Skin of body (tissue), 2 donors: ENCODE results near the gene GAPVD1. TPM values are rescaled to one million over a fixed set of nuclear protein-coding genes. Genes with fewer than 3 reads are reported as not detected.
A peak's percentile ranks its signal among the peaks of the same experiment; 100 is the strongest.
"Not testable (repeated sequence)": the region's sequence is repeated elsewhere in the genome, so short reads cannot be mapped to it uniquely, and the experiment has no call there.

Experiments
- DNase-seq: peaks from one replicate; lab custom pipeline; 2025; lab: John Stamatoyannopoulos, UW
- total RNA-seq: library from RNA; depleted of rRNA; stranded (reverse); fragments of >200 nt; gene quantifications from one replicate; pipeline ENCODE4 v1.2.3, GENCODE V29; 2014

The GAPVD1 gene
- total RNA-seq, 1 donor from 2014 or later = 71.0 TPM

DNA sequence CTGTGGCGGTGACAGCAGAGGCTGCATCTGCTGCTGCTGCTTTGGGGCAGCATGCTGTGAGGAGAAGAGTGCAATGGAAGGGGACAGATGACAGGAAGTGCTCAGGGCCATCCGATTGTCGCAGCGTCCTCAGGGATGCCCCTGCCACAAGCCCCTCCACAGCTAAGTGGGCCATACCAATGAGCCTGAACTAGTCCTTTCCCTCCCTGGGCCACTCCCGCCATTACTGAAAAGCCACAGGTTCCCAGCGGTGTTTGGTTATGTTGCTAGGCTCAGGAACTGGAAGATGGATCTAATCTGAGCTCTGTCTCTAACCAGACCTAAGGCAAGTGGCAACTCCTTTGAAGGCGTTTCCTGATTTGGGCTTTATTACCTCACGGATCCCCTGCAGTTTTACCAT lies 109.2 kb downstream of the GAPVD1 start:
- no peak for DNase-seq

DNA sequence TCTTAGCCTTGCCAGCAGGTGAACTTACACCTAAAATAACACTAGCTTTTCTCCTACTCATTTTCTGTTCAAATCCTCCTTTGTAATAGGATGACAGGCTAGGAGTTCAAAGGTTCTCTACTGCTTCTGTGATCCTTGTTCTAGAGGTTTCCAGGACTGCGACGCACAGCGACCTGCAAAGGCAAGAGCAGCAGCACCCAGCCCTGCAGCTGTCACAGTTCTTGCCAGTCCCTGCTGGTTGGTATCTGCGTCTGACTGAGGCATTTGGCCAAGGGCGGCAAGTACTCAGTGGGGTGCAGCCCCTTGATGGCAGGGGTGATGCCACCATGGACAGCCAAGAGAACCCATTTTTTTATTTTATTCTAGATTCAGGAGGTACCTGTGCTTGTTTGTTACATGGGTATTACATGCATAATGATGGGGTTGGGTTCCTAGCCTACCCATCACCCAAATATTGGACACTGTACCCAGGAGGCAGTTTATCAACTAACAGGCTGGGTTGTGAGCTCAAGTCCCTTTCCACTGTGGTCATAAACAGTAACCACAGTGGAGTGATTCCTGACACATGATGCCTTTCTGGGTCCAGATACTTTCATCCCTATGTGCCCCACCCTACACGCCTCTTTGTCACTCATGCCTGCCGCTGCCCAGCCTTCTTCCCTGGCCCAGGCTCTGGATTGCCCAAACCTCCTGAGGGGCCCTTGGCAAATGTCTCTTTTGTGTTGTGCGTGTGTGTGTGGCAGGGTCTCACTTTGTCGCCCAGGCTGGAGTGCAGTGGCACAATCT lies 111.0 kb downstream of the GAPVD1 start:
- DNase-seq = no peak

DNA sequence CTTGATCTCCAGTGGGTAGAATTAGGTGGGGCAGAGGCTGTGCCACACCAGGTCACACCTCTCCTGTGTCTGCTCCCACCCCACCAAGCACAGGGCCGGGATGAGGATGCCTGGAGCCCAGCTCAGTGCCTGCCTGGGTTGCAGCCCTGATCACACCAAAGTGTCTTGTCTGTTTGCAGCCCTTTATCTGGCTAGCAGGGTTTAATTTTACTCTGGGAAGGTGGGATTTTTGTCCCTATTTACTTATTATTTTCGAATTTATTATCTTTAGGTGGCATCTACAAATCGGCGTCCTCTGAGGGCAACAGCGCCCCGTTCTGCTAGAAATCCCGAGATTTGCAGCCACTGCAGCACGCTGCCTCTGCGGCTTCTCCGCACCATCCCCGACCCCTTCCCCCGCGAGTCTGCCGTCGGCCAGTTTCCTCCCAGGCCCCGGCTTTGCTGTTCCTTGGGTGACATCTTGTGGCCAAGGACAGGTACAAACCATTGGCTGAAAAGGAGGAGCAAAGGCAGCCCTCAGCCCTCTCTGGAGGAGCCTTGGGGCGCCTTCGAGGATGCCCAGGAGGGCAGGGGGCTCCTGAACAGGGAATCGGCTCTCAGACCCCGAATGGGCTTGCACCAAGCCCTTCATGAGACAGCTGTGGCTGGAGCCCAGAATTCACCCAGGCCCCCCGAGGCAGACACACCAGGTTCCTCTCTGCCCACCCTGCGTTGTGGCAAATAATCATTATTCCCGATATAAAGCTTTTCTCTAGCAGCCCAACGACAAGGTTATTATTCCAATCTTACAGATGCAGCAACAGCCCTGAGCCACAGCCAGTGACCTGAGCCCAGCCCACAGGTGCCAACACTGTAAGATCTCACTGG lies 113.0 kb downstream of the GAPVD1 start:
- DNase-seq = peak; percentile 35

DNA sequence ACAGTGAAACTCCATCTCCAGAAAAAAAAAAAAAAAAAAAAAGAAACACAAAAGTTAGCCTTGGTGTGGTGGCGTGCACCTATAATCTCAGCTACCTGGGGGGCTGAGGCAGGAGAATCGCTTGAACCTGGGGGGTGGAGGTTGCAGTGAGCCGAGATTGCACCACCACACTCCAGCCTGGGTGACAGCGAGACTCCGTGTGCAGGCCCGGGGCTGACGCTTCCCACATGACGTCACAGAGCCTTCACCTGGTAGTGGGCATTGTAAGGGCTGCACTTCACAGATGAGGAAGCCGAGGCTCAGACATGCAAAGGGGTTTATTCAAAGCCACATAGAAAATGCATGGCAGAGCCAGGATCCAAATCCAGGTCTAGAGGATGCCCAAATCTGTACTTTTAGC lies 114.2 kb downstream of the GAPVD1 start:
- DNase-seq = no peak

DNA sequence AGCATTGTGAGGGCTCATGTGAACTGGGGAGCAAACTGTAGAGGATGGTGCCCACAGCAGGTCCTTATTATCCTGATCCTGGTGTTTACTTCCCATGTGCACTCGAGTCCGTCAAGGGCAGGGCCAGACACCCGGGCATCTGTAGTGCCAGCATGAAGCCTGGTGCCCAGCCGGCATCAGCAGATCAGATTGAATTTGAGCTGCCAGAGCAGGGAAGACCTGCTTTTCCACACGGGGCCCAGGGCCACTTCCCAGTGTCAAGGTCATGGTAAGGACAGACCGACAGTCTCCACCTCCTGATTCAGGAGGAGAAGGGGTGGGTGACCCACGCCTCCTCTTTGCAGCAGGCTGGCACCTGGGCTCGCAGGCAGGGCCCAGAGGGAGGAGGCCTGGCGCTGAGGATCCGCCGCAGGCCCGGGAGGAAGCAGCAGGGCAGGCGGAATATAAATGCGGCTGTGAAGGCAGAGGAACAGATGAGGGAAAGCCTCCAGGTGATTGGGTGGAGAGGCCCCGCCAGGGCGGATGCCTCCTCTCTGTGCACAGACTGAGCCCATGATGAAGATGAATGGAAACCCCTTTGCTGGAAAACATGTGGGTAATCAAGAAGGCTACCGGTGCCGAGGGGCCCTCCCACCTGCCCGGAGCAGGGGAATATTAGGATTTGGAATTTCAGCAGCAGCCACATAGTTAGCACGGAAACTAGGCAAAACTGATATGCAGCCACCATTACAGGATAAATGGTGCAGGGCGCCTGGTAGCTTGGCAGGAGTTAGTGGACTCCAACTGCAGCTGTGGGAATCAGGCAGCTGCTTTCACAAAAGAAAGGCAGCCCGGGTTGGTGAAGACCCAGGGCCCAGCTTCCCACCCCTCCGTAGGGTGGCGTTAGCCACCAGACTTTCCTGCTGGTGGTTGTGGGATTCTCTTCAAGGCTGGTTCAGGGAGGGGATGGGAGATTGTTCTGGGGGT lies 114.9 kb downstream of the GAPVD1 start:
- DNase-seq = no peak

DNA sequence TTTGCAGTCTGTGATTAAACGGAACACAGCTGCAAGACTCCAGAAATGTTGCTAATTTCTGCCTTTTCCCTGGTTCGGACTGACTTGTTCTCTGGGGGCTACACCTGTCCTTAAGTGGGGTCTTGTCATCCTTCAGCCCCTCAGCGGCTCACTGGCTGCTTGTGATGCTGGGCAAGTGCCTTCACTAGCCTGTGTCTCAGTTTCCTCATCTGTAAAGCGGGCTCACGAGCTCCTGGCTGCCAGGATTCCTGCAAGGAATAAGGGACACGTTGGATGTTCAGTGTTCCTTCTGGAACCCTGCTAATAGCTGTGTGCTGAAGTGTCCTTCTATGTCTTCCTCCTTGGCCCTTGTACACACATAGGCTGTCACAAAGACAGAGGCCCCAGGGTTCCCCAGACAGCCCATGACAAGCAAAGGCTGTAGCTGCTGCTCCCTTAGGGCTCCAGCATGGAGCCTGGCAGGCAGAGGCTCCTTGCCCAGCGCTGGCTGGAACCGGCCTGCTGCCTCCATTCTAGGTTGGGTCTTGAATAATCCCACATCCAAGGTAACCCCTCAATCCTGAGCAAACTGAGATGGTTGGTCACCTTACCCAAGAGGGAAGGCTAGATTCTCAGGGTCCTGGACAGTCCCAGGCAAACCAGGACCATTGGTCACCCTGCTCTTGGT lies 116.1 kb downstream of the GAPVD1 start:
- DNase-seq = no peak

DNA sequence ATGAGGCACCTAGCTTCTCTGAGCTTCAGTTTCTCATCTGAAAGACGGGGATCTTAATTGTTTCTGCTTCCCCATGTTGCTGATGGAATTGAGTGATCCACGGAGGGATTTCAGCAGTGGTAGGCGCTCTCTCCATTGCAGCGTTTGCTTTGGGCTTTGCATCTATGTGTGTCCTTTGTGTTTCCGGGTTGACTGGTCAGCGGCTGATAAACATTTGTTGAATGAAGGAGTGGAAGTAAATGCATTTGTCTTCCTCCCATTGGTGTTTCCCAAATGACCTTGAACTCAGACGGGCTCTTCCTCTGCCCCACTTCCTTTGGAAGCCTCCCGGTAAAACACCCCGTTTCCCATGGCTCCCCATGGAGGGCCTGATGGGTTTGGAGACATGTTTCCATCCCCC lies 117.2 kb downstream of the GAPVD1 start:
- no peak for DNase-seq

DNA sequence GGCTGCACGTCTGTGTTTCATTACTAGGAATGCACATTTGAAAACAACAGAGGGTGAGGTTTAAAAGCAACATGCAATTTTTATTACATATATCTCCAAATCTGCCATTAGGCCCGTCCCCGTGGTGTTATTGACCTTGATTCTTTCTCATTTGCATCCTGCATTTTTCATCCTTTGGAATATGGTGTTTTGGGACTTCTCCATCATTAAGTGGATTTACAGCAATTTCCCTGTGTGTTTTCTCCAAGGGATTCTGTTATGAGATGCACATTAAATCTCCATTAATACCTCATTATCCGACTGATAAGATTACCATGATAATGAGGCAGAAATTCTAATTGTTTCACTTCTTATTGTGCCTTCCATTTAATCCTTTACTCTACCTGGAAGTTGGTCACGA lies 117.6 kb downstream of the GAPVD1 start:
- no peak for DNase-seq

DNA sequence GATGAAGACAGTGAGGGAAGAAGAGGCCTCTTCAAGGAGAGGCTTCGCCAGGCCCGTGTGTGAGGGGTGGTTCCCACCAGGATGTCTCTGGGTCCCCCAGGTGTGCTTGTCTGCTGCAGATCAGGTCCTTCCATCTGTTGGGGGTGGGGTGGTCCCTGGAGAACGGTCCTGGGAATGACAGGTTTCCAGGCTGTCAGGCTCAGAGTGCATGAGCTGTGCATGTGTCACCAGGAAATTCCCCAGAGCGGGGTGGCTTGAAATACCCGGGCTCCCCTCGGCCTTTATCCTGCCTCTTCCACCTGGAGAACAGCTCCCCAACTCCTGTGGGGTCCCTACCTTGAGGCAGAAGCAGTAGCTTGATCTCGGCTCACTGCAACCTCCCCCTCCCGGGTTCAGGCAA lies 118.8 kb downstream of the GAPVD1 start:
- DNase-seq = no peak

DNA sequence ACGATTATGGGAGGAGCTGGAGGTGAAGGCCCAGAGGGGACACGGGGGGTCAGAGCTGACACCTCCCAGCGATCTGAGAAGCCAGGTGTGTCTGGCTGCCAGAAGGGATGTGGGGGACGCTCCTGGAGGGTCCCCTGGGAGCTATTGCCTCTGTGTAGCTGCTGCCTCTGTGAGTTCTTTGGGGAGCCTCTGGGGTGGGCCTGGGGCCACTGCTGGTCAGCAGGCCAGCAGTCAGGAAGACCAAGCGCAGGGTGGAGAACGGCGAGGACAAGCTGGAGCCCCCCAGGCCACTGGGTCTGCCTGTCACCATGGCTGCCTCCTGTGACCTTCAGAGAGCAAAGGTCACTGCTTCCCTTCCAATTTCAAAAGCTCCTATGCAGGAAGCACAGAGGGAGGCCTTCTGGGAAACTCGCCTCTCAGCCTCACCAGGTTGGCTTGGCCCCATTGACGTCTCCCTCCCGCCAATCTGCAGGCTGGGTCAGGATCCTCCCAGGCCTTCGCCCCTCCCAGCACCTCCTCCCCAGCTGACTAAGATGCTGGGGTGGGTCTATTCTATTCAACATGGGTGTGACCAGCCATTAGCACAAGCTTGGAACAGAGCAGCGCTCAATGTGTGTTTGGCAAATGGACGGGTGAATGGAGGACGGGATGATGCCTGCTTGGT lies 126.4 kb downstream of the GAPVD1 start:
- no peak for DNase-seq

DNA sequence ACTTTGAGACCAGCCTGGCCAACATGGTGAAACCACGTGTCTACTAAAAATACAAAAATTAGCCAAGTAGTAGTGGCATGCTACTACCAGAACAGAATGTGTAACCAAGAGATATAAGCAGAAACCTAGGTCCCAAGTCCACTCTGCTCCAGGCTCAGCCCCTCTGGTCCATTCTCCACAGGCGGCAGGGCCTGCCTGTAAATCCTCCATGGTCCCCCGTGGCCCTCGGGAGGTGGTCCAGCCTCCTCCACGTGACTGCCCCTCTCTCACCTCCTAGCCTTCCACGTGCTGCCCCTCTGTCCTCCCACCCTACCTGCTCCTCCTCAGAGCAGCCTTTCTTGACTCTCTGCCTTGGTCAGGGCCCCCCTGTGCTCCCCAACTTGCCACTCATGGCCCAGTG lies 127.4 kb downstream of the GAPVD1 start:
- no peak for DNase-seq

DNA sequence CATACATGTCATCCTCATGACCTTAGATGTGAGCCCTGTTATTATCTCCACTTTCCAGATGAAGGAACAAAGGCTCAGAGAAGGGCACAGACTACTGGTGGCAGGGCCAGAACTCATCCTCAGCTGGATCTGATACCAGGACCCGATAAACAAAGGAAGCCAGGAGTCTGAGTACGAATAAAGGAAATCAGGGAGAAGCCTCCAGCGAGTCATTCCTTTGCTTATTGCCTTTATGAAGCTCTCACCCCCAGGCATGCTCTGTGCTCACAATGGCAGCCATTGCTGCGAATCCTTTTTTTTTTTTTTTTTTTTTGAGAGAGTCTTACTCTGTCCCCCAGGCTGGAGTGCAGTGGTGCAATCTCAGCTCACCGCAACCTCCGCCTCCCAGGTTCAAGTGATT lies 130.1 kb downstream of the GAPVD1 start:
- DNase-seq = no peak

DNA sequence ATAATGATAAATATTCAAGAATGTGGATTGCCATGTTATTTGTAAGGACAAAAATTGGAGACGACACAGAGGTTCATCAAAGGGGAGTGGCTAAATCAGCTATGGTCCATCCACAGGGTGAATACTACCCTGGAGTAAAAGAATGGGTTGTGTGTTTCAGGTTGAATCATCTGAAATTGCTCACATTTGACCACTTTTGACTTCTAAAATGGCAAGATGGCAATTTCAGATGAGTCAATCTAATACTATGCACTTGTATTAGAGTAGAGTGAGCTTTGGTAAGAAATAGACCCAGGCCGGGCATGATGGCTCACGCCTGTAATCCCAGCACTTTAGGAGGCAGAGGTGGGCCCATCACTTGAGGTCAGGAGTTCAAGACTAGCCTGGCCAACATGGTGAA lies 131.8 kb downstream of the GAPVD1 start:
- no peak for DNase-seq

DNA sequence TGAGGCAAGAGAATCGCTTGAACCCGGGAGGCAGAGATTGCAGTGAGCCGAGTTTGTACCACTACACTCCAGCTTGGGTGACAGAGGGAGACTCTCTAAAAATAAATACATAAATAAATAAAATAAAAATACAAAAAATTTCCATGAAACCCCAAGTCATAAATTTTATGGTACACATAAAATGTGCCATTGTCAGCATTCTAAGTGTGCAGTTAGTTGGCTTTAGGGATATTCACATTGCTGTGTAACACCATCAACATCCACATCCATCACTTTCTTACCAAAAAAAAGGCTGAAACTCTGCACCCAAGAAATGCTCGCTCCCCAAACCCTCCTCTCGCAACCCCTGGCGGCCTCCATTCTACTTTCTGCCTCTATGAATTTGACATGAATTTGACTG lies 135.2 kb downstream of the GAPVD1 start:
- DNase-seq = no peak

DNA sequence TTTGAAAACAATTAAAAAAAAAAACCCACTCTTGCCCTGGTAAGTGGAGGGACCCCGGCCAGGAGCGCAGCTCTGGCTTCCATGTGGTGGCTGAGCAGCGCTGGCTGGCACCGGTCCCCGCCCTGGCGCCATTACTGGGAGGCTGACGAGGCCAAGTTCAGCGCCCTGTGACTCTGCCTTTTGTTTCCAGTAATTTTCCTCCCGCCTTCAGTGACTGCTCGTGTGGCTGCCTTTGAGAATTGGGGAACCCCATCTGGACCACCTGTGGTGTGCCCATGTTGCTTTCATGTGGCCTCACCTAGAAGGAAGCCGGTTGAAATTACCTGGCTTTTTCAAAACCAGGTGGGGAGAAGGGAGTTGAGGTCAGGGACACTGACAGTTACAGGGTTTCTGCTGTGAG lies 136.1 kb downstream of the GAPVD1 start:
- DNase-seq = no peak

DNA sequence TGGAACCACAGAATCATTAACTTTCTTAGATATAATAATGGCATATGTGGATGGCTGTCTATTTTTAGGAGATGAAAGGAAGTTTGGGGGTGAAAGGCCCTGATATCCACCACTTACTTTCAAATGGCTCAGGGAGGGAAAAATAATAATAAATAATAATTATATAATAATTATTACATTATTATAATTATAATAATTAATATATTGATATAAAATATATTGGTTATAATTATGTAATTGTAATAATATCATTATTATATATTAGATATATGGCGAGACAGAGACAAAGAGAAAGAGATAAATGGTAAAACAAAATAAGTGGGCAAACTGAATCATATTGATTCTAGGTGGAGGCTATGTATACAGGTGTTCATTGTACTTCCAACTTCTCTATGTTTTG lies 136.6 kb downstream of the GAPVD1 start:
- DNase-seq = no peak

DNA sequence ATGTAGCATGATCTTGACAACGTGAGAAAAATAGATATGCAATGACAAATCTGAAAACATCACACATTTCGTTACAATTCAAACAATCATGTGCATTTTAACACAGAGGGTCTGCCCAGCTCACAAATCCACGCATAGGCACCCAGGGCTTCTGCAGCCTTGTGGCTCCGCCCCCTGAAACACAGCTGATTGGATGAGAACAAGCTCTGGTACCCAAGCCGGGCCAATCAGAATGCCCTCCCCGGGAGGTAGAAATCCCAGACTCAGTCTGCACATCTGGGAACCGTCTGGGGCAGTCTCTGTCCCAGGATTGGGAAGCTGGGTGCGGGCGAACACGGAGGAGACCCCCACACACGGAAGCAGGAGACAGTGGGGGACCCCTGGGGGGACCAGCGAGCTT lies 137.5 kb downstream of the GAPVD1 start:
- no peak for DNase-seq

DNA sequence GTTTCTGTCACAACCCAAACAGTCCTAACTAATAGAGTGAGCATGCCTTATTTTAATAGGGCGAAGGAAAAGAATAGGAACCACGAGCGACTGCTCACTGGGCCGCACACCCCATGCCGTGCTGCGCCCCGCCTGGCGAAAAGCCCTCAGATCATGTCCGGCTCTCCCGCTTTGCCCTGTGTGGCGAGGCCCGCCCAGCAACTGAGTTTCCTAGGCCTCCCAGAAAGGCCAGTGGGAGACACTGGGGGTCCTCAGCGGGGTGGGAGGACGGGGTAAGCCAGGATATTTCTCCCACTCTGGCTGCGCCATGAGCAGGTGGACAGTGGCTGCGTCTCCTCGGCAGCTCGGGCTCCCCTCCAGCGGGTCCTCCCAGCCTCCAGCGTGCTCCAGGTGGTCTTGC lies 138.0 kb downstream of the GAPVD1 start:
- no peak for DNase-seq

DNA sequence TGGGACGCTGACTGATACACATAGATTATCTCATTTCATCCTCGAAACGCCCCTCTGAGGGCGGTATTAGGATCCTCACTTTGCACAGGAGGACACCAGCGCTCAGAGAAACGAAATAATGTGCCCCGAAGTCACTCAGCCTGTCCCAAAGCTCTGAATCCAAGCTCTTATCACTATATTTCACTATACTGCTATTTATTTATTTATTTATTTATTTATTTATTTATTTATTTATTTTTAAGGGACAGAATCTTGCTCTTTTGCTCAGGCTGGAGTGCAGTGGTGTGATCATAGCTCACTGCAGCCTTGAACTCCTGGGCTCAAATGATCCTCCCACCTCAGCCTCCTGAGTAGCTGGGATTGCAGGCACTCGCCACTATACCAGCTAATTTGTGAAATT lies 138.6 kb downstream of the GAPVD1 start:
- not testable (repeated sequence) for DNase-seq
